Fibroblast of lung (primary cell): ENCODE measurements around the gene ZNF641.

Source experiments
- CTCF ChIP-seq, 2 donors: IDR thresholded peaks in 1 of 2; conservative IDR thresholded peaks in 1 of 2; 1 replicate in 1 of 2; 2 replicates in 1 of 2; pipeline ENCODE4 v1.5.1; 2011 to 2012; ENCODE audit warnings: low read length in 2 of 2, control low read depth in 1 of 2, inconsistent platforms in 1 of 2, low read depth in 1 of 2, mild to moderate bottlenecking in 1 of 2
- EZH2 ChIP-seq: IDR thresholded peaks from 2 replicates; pipeline ENCODE4 v1.5.1; 2012; ENCODE audit warnings: low read length, control low read depth, mild to moderate bottlenecking; ENCODE audit errors: missing control alignments

- TF ChIP-seq CTCF (conservative IDR thresholded peaks at IDR 0.05 in 1 of 2, IDR thresholded peaks at IDR 0.05 in 1 of 2; ENCODE audit: low read depth in 1 of 2, low read length in 2 of 2) (no peak), EZH2 (no peak)
Observed at GRCh38 chr12:48350249-48351021, at the start of gene ZNF641.
